H1 (cell line): Measurements from ENCODE around the gene C16orf87. TPM values are rescaled to one million over a fixed set of nuclear protein-coding genes. Genes with fewer than 3 reads are reported as not detected.

Source experiments
- CTCF ChIA-PET: fragments of 300-600 bp; sonication (Branson Sonifier 250); formaldehyde crosslinking; loops from one replicate; lab custom pipeline; 2021; ENCODE audit not compliant: partially characterized antibody; lab: Charles Lee
- POLR2A ChIA-PET: fragments of 300-600 bp; sonication (Branson Sonifier 250); formaldehyde crosslinking; loops from one replicate; lab custom pipeline; 2021; ENCODE audit warnings: inconsistent platforms; ENCODE audit not compliant: partially characterized antibody; lab: Charles Lee
- DNase-seq, 2 experiments: peaks; one replicate each; pipeline versions ENCODE4 v3.0.0 to v3.0.0-alpha.2; 2010 to 2022; ENCODE audit warnings: low spot score in 2 of 2, low read depth in 1 of 2, mixed read lengths in 1 of 2
- FAIRE-seq: peaks from 2 replicates; lab custom pipeline; 2011; peaks lifted over from hg19 to GRCh38; lab: Jason Lieb, UNC
- H2AFZ ChIP-seq: 2 replicates; pipeline ENCODE4 v1.8.1; 2012; ENCODE audit warnings: low read length, inconsistent platforms
- H2AK5ac ChIP-seq: 2 replicates; pipeline ENCODE4 v1.6.1; 2013; ENCODE audit warnings: low read depth, low read length
- H2BK120ac ChIP-seq: replicated peaks from 2 replicates; pipeline ENCODE3; 2013; ENCODE audit warnings: low read depth, low read length, inconsistent platforms
- H2BK12ac ChIP-seq: 2 replicates; pipeline ENCODE4 v1.6.1; 2013; ENCODE audit warnings: low read depth, low read length
- H2BK15ac ChIP-seq: 2 replicates; pipeline ENCODE4 v1.6.1; 2013; ENCODE audit warnings: low read length
- H2BK20ac ChIP-seq: 2 replicates; pipeline ENCODE4 v1.6.1; 2013; ENCODE audit warnings: low read length
- H2BK5ac ChIP-seq: 2 replicates; pipeline ENCODE4 v1.6.1; 2013; ENCODE audit warnings: low read depth, low read length
- H3K14ac ChIP-seq: 2 replicates; pipeline ENCODE4 v1.6.1; 2013; ENCODE audit warnings: inconsistent platforms; ENCODE audit not compliant: insufficient read length
- H3K18ac ChIP-seq: 2 replicates; pipeline ENCODE4 v1.6.1; 2013; ENCODE audit warnings: low read length; ENCODE audit errors: extremely low read depth
- H3K23ac ChIP-seq: 2 replicates; pipeline ENCODE4 v1.6.1; 2013; ENCODE audit warnings: inconsistent platforms; ENCODE audit not compliant: insufficient read length
- H3K23me2 ChIP-seq: 2 replicates; pipeline ENCODE4 v1.6.1; 2013; ENCODE audit warnings: low read depth, low read length
- H3K27ac ChIP-seq: 2 replicates; pipeline ENCODE4 v1.6.1; 2011; ENCODE audit warnings: low read depth, low read length, inconsistent platforms
- H3K27me3 ChIP-seq, 4 experiments: replicated peaks in 1 of 4; 1 replicate in 1 of 4; 2 replicates in 3 of 4; pipeline versions ENCODE4 v1.6.1 to v1.8.1; 2011 to 2013; ENCODE audit warnings: low read length in 3 of 4, mild to moderate bottlenecking in 3 of 4, inconsistent platforms in 2 of 4, mixed read lengths in 2 of 4, moderate library complexity in 1 of 4; ENCODE audit not compliant: control insufficient read depth in 3 of 4, insufficient read depth in 3 of 4; ENCODE audit errors: extremely low read depth in 1 of 4
- H3K36me3 ChIP-seq, 4 experiments: 2 replicates each; pipeline versions ENCODE4 v1.6.1 to v1.8.1; 2011 to 2013; ENCODE audit warnings: mild to moderate bottlenecking in 4 of 4, low read length in 3 of 4, moderate library complexity in 2 of 4, control low read depth in 1 of 4, inconsistent platforms in 1 of 4; ENCODE audit not compliant: insufficient read depth in 4 of 4, control insufficient read depth in 2 of 4
- H3K4ac ChIP-seq: replicated peaks from 2 replicates; pipeline ENCODE3; 2013; ENCODE audit warnings: low read length, low read depth, mixed read lengths, inconsistent platforms; ENCODE audit not compliant: insufficient read length
- H3K4me1 ChIP-seq, 4 experiments: replicated peaks in 1 of 4; 1 replicate in 1 of 4; 2 replicates in 3 of 4; pipeline versions ENCODE4 v1.6.1 to v1.8.1; 2011 to 2013; ENCODE audit warnings: low read length in 3 of 4, inconsistent platforms in 2 of 4, mixed read lengths in 1 of 4; ENCODE audit not compliant: insufficient read depth in 4 of 4, control insufficient read depth in 3 of 4
- H3K4me2 ChIP-seq, 2 experiments: 2 replicates each; pipeline versions ENCODE4 v1.6.1 to v1.8.1; 2011 to 2013; ENCODE audit warnings: low read depth in 2 of 2, low read length in 2 of 2, control low read depth in 1 of 2, inconsistent platforms in 1 of 2, mild to moderate bottlenecking in 1 of 2; ENCODE audit not compliant: insufficient read depth in 1 of 2
- H3K4me3 ChIP-seq, 4 experiments: fragments of 200-600, 300-600 bp in 1 of 4; sonication (generic), shearing (Covaris generic), sonication (Bioruptor Twin) in 1 of 4; 2 replicates each; pipeline versions ENCODE4 v1.5.1 to v1.8.1; 2011 to 2016; ENCODE audit warnings: low read length in 4 of 4, low read depth in 3 of 4, control low read depth in 2 of 4, inconsistent platforms in 2 of 4, mild to moderate bottlenecking in 2 of 4, mixed read lengths in 1 of 4, moderate library complexity in 1 of 4; ENCODE audit not compliant: insufficient read depth in 2 of 4; ENCODE audit errors: extremely low read depth in 1 of 4
- H3K56ac ChIP-seq: replicated peaks from 2 replicates; pipeline ENCODE3; 2013; ENCODE audit warnings: low read depth, mild to moderate bottlenecking, mixed read lengths, low read length, inconsistent platforms; ENCODE audit not compliant: insufficient read length
- H3K79me1 ChIP-seq: 2 replicates; pipeline ENCODE4 v1.6.1; 2013; ENCODE audit warnings: low read depth, low read length, control low read depth
- H3K79me2 ChIP-seq, 2 experiments: 2 replicates each; pipeline versions ENCODE4 v1.6.1 to v1.8.1; 2012 to 2013; ENCODE audit warnings: low read length in 2 of 2, mild to moderate bottlenecking in 2 of 2, inconsistent platforms in 1 of 2; ENCODE audit not compliant: insufficient read depth in 2 of 2, control insufficient read depth in 1 of 2
- H3K9ac ChIP-seq, 4 experiments: replicated peaks in 1 of 4; 1 replicate in 1 of 4; 2 replicates in 3 of 4; pipeline versions ENCODE4 v1.6.1 to v1.8.1; 2011 to 2013; ENCODE audit warnings: low read depth in 3 of 4, low read length in 3 of 4, control low read depth in 2 of 4, mild to moderate bottlenecking in 2 of 4, moderate library complexity in 2 of 4, inconsistent platforms in 1 of 4; ENCODE audit errors: extremely low read depth in 1 of 4
- H3K9me3 ChIP-seq, 2 experiments: 2 replicates each; pipeline versions ENCODE4 v1.6.1 to v1.8.1; 2012 to 2013; ENCODE audit warnings: mild to moderate bottlenecking in 2 of 2, moderate library complexity in 2 of 2, control low read depth in 1 of 2, inconsistent platforms in 1 of 2, low read depth in 1 of 2, low read length in 1 of 2, mixed read lengths in 1 of 2; ENCODE audit not compliant: insufficient read depth in 2 of 2
- H4K20me1 ChIP-seq, 2 experiments: replicated peaks in 1 of 2; 2 replicates each; pipeline versions ENCODE3 to v1.8.1; 2011 to 2013; ENCODE audit warnings: inconsistent platforms in 2 of 2, low read length in 2 of 2, mild to moderate bottlenecking in 1 of 2; ENCODE audit not compliant: insufficient read depth in 2 of 2, control insufficient read depth in 1 of 2
- H4K5ac ChIP-seq: 2 replicates; pipeline ENCODE4 v1.6.1; 2013; ENCODE audit warnings: low read length, low read depth, mixed read lengths, inconsistent platforms; ENCODE audit not compliant: insufficient read length
- H4K8ac ChIP-seq: 2 replicates; pipeline ENCODE4 v1.8.0; 2013; ENCODE audit warnings: mild to moderate bottlenecking, moderate library complexity, low read length, inconsistent platforms; ENCODE audit not compliant: insufficient read depth; ENCODE audit errors: extremely low read depth
- H4K91ac ChIP-seq: replicated peaks from 2 replicates; pipeline ENCODE3; 2013; ENCODE audit warnings: low read length, mixed read lengths, inconsistent platforms; ENCODE audit not compliant: insufficient read length
- ASH2L ChIP-seq: fragments of 200-600, 300-600 bp; sonication (generic); IDR thresholded peaks from one replicate; pipeline ENCODE4 v1.7.1; 2017; ENCODE audit warnings: low read length
- CEBPB ChIP-seq: IDR thresholded peaks from 2 replicates; pipeline ENCODE4 v1.6.1; 2012; ENCODE audit warnings: low read depth, low read length
- CHD1 ChIP-seq: IDR thresholded peaks from 2 replicates; pipeline ENCODE4 v1.6.1; 2012; ENCODE audit warnings: low read depth, low read length, improper control_type of control experiment
- CREB1 ChIP-seq: IDR thresholded peaks from 2 replicates; pipeline ENCODE4 v1.6.1; 2012; ENCODE audit warnings: inconsistent platforms
- EP300 ChIP-seq, 2 experiments: IDR thresholded peaks; 1 replicate in 1 of 2; 2 replicates in 1 of 2; pipeline ENCODE4 v1.6.1; 2011 to 2012; ENCODE audit warnings: low read depth in 2 of 2, low read length in 2 of 2, mild to moderate bottlenecking in 2 of 2, borderline replicate concordance in 1 of 2, inconsistent platforms in 1 of 2, moderate library complexity in 1 of 2
- FOSL1 ChIP-seq: IDR thresholded peaks from 2 replicates; pipeline ENCODE4 v1.6.1; 2011; ENCODE audit warnings: mild to moderate bottlenecking, low read depth, low read length, moderate library complexity; ENCODE audit not compliant: insufficient read depth
- GTF2F1 ChIP-seq: IDR thresholded peaks from 2 replicates; pipeline ENCODE4 v1.6.1; 2012; ENCODE audit warnings: low read depth, low read length, improper control_type of control experiment, borderline replicate concordance
- NANOG ChIP-seq: IDR thresholded peaks from 2 replicates; pipeline ENCODE4 v1.6.1; 2011; ENCODE audit warnings: low read length, low read depth, mild to moderate bottlenecking, inconsistent platforms; ENCODE audit not compliant: insufficient read depth, poor library complexity, severe bottlenecking
- NRF1 ChIP-seq: IDR thresholded peaks from 2 replicates; pipeline ENCODE4 v1.6.1; 2011; ENCODE audit warnings: mild to moderate bottlenecking, low read depth, low read length, improper control_type of control experiment
- TEAD4 ChIP-seq: IDR thresholded peaks from 2 replicates; pipeline ENCODE4 v1.6.1; 2012; ENCODE audit warnings: low read depth, low read length, inconsistent platforms, mixed read lengths
- WGBS, 2 experiments: shearing (Covaris generic) in 1 of 2; methylation state at CpG; one replicate each; pipeline versions ENCODE4 v1.1.6 to v1.1.7; 2013 to 2015; ENCODE audit warnings: low lambda C conversion rate in 2 of 2, mixed read lengths in 2 of 2, inconsistent platforms in 1 of 2, low coverage in 1 of 2, missing lambda C conversion rate in 1 of 2; ENCODE audit not compliant: insufficient replicate concordance in 2 of 2, insufficient coverage in 1 of 2, insufficient read length in 1 of 2; ENCODE audit errors: extremely low coverage in 1 of 2, missing lambda C conversion rate in 1 of 2; 5-methylcytosine and 5-hydroxymethylcytosine counted together
- polyA plus RNA-seq, 7 experiments: library from polyadenylated mRNA; depleted of rRNA in 3 of 7; stranded (reverse) in 5 of 7; unstranded in 2 of 7; fragments of >200 nt in 5 of 7; fragments of 200-250 nt in 2 of 7; gene quantifications; 1 replicate in 5 of 7; 2 replicates in 1 of 7; 4 replicates in 1 of 7; pipeline versions ENCODE4 v1.2.1 to v1.2.3, GENCODE V29; 2011 to 2013; ENCODE audit warnings: missing spikeins in 2 of 7, mixed read lengths in 2 of 7
- total RNA-seq: library from RNA; stranded (reverse); fragmentation: NEBNext Ultra II Directional; extraction: Animal tissue kit (Norgen Biotek cat#: 25700); gene quantifications from 2 replicates; pipeline ENCODE4 v1.2.1, GENCODE V29; 2021
- TF ChIP-seq, protein P1 (sequence below), 3 experiments: IDR thresholded peaks; 1 replicate in 2 of 3; 2 replicates in 1 of 3; pipeline versions ENCODE4 v1.5.1 to v1.6.1; 2011; ENCODE audit warnings: low read length in 3 of 3, mild to moderate bottlenecking in 3 of 3, inconsistent platforms in 2 of 3, low read depth in 1 of 3, moderate library complexity in 1 of 3; ENCODE audit not compliant: insufficient read depth in 1 of 3; ENCODE audit errors: control extremely low read depth in 1 of 3
- TF ChIP-seq, protein P2 (sequence below): IDR thresholded peaks from 2 replicates; pipeline ENCODE4 v1.6.1; 2012; ENCODE audit warnings: inconsistent platforms

C16orf87 gene
- total and polyA plus RNA-seq, 2 of the 8 experiments (the other 6 are each of a cell fraction or from before 2014, with no cell fraction given): 4.8 to 21.8 TPM

- Histone ChIP-seq H2BK120ac (no peak overlapping the region), H4K91ac (no peak overlapping the region), H3K14ac (no peak overlapping the region), H3K9ac (no peak overlapping the region), H3K79me2 (no peaks in the 10 kb centered on the region), H2BK12ac (no peak overlapping the region), H3K27ac (no peak overlapping the region), H3K27me3 (no peaks in the 10 kb centered on the region), H3K18ac (no peak overlapping the region), H2AK5ac (no peak overlapping the region), H4K8ac (no peak overlapping the region), H3K9me3 (peaks cover 0 to 5% of the 10 kb centered on the region in 2 experiments; a peak in 2 of 4 replicates), H2BK15ac (no peak overlapping the region), H3K4me3 (no peak overlapping the region), H3K4me2 (no peak overlapping the region), H3K23me2 (no peaks in the 10 kb centered on the region), H3K56ac (no peak overlapping the region), H3K4me1 (no peaks in the 10 kb centered on the region), H2BK20ac (no peak overlapping the region), H3K4ac (no peak overlapping the region), H4K5ac (no peak overlapping the region), H3K23ac (no peak overlapping the region), H2BK5ac (no peak overlapping the region), H3K36me3 (peaks cover 0 to 1% (median 0%) of the 10 kb centered on the region in 4 experiments; a peak in 2 of 8 replicates), H2AFZ (no peak overlapping the region), H4K20me1 (no peaks in the 10 kb centered on the region), H3K79me1 (no peaks in the 10 kb centered on the region)
- 80% methylated on average over 4 of the region's 4 CpGs; no CpG with 5 or more reads in 1 of the 2 experiments for WGBS, 2 experiments
- CTCF ChIA-PET: interaction anchor here (0.6 kb wide), 1 partner anchor 14 kb away, joined by 4 read pairs; no protein-coding TSS in a partner anchor
- POLR2A ChIA-PET: interaction anchor here (0.9 kb wide), 1 partner anchor 8 kb away, joined by 3 read pairs; no protein-coding TSS in a partner anchor
- no peak for FAIRE-seq
- no peak for DNase-seq
- TF ChIP-seq, protein P1, sequence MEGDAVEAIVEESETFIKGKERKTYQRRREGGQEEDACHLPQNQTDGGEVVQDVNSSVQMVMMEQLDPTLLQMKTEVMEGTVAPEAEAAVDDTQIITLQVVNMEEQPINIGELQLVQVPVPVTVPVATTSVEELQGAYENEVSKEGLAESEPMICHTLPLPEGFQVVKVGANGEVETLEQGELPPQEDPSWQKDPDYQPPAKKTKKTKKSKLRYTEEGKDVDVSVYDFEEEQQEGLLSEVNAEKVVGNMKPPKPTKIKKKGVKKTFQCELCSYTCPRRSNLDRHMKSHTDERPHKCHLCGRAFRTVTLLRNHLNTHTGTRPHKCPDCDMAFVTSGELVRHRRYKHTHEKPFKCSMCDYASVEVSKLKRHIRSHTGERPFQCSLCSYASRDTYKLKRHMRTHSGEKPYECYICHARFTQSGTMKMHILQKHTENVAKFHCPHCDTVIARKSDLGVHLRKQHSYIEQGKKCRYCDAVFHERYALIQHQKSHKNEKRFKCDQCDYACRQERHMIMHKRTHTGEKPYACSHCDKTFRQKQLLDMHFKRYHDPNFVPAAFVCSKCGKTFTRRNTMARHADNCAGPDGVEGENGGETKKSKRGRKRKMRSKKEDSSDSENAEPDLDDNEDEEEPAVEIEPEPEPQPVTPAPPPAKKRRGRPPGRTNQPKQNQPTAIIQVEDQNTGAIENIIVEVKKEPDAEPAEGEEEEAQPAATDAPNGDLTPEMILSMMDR (IDR thresholded peaks at IDR 0.05; ENCODE audit: control extremely low read depth in 1 of 3, insufficient read depth in 1 of 3, low read depth in 1 of 3, low read length in 3 of 3): no peak
- TF ChIP-seq GTF2F1 (no peak), CEBPB (no peak), CHD1 (no peak), EP300 (IDR thresholded peaks at IDR 0.05; ENCODE audit: borderline replicate concordance in 1 of 2, low read depth in 2 of 2, low read length in 2 of 2) (no peak), CREB1 (no peak), ASH2L (no peak), NRF1 (no peak), FOSL1 (no peak), NANOG (no peak), TEAD4 (no peak)
- TF ChIP-seq, protein P2, sequence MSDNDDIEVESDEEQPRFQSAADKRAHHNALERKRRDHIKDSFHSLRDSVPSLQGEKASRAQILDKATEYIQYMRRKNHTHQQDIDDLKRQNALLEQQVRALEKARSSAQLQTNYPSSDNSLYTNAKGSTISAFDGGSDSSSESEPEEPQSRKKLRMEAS: no peak
Measured at GRCh38 chr16:46797501-46797900, 33.5 kb downstream of the C16orf87 start.
